BLaER1 (cell line): Measurements from ENCODE around the gene TNRC6B.
"Not testable (repeated sequence)": the region's sequence is repeated elsewhere in the genome, so short reads cannot be mapped to it uniquely, and the experiment has no call there.

ENCODE experiments used
- H3K27ac ChIP-seq: shearing (Covaris generic); formaldehyde crosslinking; 2 replicates; pipeline ENCODE4 v1.8.1; 2022
- H3K27me3 ChIP-seq: shearing (Covaris generic); formaldehyde crosslinking; 2 replicates; pipeline ENCODE4 v1.8.1; 2022
- H3K36me3 ChIP-seq: shearing (Covaris generic); formaldehyde crosslinking; 2 replicates; pipeline ENCODE4 v1.8.1; 2022
- H3K4me1 ChIP-seq: shearing (Covaris generic); formaldehyde crosslinking; 2 replicates; pipeline ENCODE4 v1.8.1; 2022
- H3K4me2 ChIP-seq: shearing (Covaris generic); formaldehyde crosslinking; 2 replicates; pipeline ENCODE4 v1.8.1; 2022
- H3K4me3 ChIP-seq: shearing (Covaris generic); formaldehyde crosslinking; 2 replicates; pipeline ENCODE4 v1.8.1; 2022
- H3K9ac ChIP-seq: shearing (Covaris generic); formaldehyde crosslinking; 2 replicates; pipeline ENCODE4 v1.8.1; 2022
- H3K9me3 ChIP-seq: shearing (Covaris generic); formaldehyde crosslinking; 2 replicates; pipeline ENCODE4 v1.8.1; 2022
- H4K20me1 ChIP-seq: shearing (Covaris generic); formaldehyde crosslinking; 2 replicates; pipeline ENCODE4 v1.8.1; 2022
- Cebpa-rat ChIP-seq: shearing (Covaris generic); IDR thresholded peaks from 2 replicates; pipeline ENCODE4 v1.8.1; 2022

TNRC6B gene, protein sequence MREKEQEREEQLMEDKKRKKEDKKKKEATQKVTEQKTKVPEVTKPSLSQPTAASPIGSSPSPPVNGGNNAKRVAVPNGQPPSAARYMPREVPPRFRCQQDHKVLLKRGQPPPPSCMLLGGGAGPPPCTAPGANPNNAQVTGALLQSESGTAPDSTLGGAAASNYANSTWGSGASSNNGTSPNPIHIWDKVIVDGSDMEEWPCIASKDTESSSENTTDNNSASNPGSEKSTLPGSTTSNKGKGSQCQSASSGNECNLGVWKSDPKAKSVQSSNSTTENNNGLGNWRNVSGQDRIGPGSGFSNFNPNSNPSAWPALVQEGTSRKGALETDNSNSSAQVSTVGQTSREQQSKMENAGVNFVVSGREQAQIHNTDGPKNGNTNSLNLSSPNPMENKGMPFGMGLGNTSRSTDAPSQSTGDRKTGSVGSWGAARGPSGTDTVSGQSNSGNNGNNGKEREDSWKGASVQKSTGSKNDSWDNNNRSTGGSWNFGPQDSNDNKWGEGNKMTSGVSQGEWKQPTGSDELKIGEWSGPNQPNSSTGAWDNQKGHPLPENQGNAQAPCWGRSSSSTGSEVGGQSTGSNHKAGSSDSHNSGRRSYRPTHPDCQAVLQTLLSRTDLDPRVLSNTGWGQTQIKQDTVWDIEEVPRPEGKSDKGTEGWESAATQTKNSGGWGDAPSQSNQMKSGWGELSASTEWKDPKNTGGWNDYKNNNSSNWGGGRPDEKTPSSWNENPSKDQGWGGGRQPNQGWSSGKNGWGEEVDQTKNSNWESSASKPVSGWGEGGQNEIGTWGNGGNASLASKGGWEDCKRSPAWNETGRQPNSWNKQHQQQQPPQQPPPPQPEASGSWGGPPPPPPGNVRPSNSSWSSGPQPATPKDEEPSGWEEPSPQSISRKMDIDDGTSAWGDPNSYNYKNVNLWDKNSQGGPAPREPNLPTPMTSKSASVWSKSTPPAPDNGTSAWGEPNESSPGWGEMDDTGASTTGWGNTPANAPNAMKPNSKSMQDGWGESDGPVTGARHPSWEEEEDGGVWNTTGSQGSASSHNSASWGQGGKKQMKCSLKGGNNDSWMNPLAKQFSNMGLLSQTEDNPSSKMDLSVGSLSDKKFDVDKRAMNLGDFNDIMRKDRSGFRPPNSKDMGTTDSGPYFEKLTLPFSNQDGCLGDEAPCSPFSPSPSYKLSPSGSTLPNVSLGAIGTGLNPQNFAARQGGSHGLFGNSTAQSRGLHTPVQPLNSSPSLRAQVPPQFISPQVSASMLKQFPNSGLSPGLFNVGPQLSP (N-terminal part only)

DNA sequence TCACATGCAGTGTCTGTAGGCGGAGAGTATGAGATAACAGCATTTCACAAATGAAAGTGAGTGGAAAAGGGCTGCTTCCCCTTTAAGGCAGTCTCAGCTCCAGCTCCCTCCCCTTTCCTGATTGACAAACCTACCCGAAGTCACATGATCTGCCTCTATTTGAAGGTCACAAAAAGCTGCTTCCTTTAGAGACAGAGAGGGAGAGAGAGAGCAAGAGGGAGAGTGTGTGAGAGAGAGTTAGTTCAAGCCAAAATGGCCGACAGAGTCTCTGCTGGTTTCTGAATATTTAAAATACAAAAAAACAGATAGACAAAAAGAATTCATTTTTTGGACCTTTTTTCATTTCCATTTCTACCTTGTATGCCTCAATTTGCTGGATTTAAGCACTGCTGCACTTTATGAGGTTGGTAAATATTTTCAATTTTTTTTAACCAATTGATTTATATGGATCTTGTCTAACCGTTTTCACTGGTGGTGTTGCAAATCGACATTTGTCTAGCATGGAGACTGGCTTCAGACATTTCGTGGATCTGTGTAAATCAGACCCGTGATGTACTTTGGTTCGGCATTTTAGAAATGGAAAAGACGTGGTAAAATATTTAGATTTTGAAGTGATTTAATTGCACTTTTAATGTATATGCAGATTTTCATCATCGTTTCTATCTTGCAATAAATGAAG is at the start of gene TNRC6B:
Gene TNRC6B (plus strand): TSS at position 188 of the 679 bp plus-strand sequence. CDS start 211 bp downstream, at position 399.
- Histone ChIP-seq H3K4me2 (peak within 1 kb of the TSS; percentile 84), H3K4me1 (peaks cover 53% of the 10 kb centered on the region), H3K9ac (peak within 1 kb of the TSS; percentile 88), H4K20me1 (peaks cover 37% of the 10 kb centered on the region), H3K27ac (peak within 1 kb of the TSS; percentile 88), H3K27me3 (no peaks in the 10 kb centered on the region), H3K36me3 (peaks cover 9% of the 10 kb centered on the region; the same call in 1 of the 2 replicates), H3K9me3 (no peaks in the 10 kb centered on the region), H3K4me3 (peak within 1 kb of the TSS; percentile 70)
- TF ChIP-seq Cebpa-rat = no peak

DNA sequence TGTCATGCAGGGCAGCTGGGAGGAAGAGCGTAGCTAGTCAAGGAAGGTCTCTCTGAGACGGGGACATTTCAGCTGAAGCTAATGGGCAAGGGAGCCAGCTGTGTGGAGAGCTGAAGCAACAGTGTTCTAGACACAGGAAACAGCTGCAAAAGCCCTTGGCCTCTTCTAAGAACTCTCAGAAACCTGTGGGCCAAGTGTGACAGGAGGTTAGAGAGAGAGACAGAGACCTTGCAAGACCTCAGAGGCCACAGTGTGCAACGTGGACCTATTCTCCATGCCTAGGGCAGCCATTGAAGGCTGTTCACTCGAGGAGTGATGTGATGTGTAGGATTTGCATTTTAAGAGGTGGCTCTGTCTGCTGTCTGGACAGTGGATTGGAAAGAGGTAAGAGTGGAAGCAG is 48.7 kb upstream of the TNRC6B start:
- H3K4me2 ChIP-seq = peak overlapping the region; percentile 18
- TF ChIP-seq Cebpa-rat = 0 out of 2 replicates have a peak, but pooled peaks have one; percentile 45
- H3K4me3 ChIP-seq = no peak overlapping the region

DNA sequence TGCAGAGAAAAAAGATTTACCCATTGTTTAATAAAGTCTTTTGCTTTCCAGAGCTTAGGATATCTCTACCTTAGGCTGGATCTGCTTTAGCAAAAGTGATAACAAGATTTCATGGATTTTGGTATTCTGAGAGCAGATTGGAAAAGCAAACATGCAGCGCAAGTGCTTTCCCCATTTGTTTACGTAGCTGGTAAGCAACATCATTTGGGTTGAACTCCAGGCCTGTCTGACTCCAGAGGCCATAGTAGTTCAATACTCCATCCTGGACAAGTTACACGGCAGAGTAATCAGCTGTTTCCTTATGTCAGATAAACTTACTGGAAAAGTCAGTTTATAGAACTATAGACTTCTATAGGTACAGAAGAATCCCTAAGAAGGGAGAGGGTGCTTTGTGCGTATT is 40.6 kb upstream of the TNRC6B start:
- Histone ChIP-seq H3K36me3 (peaks cover 69% of the 10 kb centered on the region), H3K27ac (no peak overlapping the region), H3K4me2 (no peak overlapping the region), H3K9ac (no peak overlapping the region), H4K20me1 (peaks cover 15% of the 10 kb centered on the region; the same call in 1 of the 2 replicates), H3K27me3 (no peaks in the 10 kb centered on the region), H3K4me3 (no peak overlapping the region), H3K4me1 (no peaks in the 10 kb centered on the region), H3K9me3 (no peaks in the 10 kb centered on the region)
- no peak for TF ChIP-seq Cebpa-rat

More for the DNA sequence above, 48.7 kb upstream of the TNRC6B start:
- Histone ChIP-seq H3K36me3 (peaks cover 53% of the 10 kb centered on the region), H3K9ac (no peak overlapping the region), H3K9me3 (no peaks in the 10 kb centered on the region), H3K4me1 (peaks cover 15% of the 10 kb centered on the region), H3K27ac (peak overlapping the region; percentile 47; the same call in 1 of the 2 replicates), H3K27me3 (no peaks in the 10 kb centered on the region), H4K20me1 (peaks cover 26% of the 10 kb centered on the region)

DNA sequence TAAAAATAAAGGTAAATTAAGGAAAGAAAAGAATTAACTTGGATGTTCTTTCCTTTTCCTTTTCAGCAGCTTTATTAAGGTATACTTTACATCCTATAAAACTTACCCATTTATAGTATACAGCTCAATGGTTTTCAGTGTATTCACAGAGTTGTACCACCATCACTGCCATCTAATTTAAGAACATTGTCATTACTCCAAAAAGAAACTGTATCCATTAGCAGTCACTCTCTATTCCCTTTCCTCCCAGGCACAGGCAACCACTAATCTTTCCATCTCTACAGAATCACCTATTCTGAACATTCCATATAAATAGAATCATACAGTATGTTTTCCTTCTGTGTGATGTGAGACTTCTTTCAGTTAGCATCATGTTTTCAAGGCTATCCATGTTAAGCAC is 38.9 kb upstream of the TNRC6B start:
- H3K4me3 ChIP-seq = no peak overlapping the region
- no peak overlapping the region for H3K9ac ChIP-seq
- H3K36me3 ChIP-seq = peaks cover 73% of the 10 kb centered on the region
- no peaks in the 10 kb centered on the region for H3K27me3 ChIP-seq
- no peaks in the 10 kb centered on the region for H3K4me1 ChIP-seq
- H4K20me1 ChIP-seq = peaks cover 15% of the 10 kb centered on the region; the same call in 1 of the 2 replicates
- H3K27ac ChIP-seq = no peak overlapping the region
- TF ChIP-seq Cebpa-rat = no peak
- H3K4me2 ChIP-seq = no peak overlapping the region
- H3K9me3 ChIP-seq = peaks cover 12% of the 10 kb centered on the region; the same call in 1 of the 2 replicates

DNA sequence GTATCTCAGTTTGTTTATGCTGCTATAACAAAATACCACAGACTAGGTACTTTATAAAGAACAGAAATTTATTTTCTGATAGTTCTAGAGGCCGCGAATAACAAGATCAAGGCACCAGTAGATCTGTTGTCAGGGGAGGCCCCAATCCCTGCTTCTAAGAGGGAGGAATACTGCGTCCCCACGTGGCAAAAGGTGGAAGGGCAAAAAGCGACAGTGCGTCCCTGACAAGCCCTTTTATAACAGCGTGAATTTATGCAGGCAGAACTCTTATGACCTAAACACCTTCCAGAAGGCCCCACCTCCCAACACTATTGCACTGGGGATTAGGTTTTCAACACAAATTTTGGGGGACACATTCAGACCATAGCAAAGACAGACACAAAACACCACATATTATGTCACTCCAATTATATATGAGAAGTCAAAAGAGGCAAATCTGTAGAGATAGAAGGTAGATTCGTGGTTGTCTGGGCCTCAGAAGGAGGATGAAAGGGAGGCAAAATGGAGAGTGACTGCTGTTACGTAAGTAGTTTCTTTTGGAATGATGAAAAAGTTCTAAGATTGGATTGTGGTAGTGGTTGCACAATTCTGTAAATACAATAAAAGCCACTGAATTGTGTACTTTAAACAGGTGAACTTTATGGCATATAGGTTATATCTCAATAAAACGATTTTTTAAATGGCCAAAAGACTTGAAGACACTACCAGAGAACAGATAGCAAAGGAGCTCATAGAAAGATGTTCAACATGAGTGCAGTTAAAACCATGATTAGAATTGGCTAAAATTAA is 30.1 kb upstream of the TNRC6B start:
- TF ChIP-seq Cebpa-rat = no peak
- Histone ChIP-seq H3K4me1 (no peaks in the 10 kb centered on the region), H3K27me3 (no peaks in the 10 kb centered on the region), H3K36me3 (peaks cover 44% of the 10 kb centered on the region), H3K27ac (no peak overlapping the region), H3K9ac (no peak overlapping the region), H3K9me3 (peaks cover 17% of the 10 kb centered on the region; the same call in 1 of the 2 replicates), H3K4me2 (no peak overlapping the region), H4K20me1 (no peaks in the 10 kb centered on the region), H3K4me3 (no peak overlapping the region)

DNA sequence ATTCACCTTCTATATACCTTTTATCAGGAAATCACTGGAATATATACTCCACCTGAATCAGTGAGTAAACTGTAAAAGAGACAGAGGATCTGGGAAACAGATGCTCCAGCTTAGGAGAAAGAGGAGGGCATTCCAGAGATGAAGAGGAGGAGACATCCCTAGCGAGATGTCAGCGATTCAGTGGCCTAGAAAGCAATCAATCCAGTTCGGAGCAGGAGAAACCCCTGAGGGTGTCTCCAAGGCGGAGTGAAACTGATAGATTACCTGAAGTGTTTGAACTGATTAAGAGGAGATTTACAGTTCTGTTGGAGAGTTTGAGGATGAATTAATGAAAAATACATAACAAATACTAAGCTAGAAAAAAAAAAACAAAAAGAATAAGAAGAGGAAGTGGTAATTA is 24.5 kb upstream of the TNRC6B start:
- Histone ChIP-seq H3K36me3 (peaks cover 35% of the 10 kb centered on the region), H3K27ac (no peak overlapping the region), H3K9me3 (no peaks in the 10 kb centered on the region), H3K27me3 (no peaks in the 10 kb centered on the region), H3K4me2 (no peak overlapping the region), H3K4me3 (no peak overlapping the region), H3K9ac (no peak overlapping the region), H4K20me1 (peaks cover 7% of the 10 kb centered on the region; the same call in 1 of the 2 replicates), H3K4me1 (peaks cover 8% of the 10 kb centered on the region; the same call in 1 of the 2 replicates)
- TF ChIP-seq Cebpa-rat = no peak

DNA sequence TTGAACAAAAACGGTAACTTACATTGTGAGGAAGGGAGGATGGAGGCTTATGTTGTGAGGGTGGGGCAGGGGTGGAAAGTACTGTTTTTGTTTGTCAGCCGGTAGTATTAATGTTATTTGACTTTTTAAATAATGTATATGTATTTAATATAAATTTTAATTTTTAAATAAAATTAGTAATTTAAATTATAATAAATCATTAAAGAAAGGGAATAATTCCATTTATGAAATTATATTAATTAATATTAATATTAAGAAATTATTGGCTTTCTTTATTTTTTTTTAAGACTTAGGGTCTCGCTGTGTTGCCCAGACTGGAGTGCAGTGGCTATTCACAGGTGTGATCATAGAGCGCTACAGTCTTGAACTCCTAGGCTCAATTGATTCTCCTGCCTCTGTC is 24.0 kb upstream of the TNRC6B start:
- Histone ChIP-seq H3K9ac (no peak overlapping the region), H3K36me3 (peaks cover 36% of the 10 kb centered on the region), H3K4me2 (no peak overlapping the region), H3K9me3 (no peaks in the 10 kb centered on the region), H3K27ac (no peak overlapping the region), H3K4me1 (peaks cover 8% of the 10 kb centered on the region; the same call in 1 of the 2 replicates), H3K4me3 (no peak overlapping the region), H4K20me1 (peaks cover 7% of the 10 kb centered on the region; the same call in 1 of the 2 replicates), H3K27me3 (no peaks in the 10 kb centered on the region)
- no peak for TF ChIP-seq Cebpa-rat

DNA sequence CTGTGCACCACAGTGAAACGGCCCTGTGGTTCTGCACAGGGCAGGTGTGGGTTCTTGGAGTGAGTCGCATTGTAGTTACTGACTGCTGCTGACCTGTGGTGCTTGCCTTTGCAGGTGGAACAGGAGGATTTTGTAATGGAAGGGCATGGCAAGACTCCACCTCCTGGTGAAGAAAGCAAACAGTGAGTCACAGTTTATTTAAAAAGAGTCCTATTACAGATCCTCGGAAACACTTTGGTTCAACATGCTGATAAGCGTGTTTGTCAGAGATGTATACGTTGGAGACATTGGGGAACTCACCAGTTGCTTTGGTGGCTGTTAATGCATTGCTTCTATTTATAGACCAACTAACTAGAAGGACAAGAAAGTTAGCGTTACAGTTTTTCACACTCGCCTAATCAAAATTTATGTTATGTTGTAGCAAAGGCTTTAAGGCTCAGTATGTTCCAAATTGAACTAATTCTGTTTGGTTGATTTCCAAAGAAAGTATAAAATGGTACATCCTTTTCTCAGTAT is 21.7 kb upstream of the TNRC6B start:
- H3K9ac ChIP-seq = no peak overlapping the region
- H3K9me3 ChIP-seq = no peaks in the 10 kb centered on the region
- no peak for TF ChIP-seq Cebpa-rat
- peaks cover 8% of the 10 kb centered on the region; the same call in 1 of the 2 replicates for H3K4me1 ChIP-seq
- no peak overlapping the region for H3K4me3 ChIP-seq
- H3K27ac ChIP-seq = no peak overlapping the region
- H3K27me3 ChIP-seq = no peaks in the 10 kb centered on the region
- peaks cover 35% of the 10 kb centered on the region for H3K36me3 ChIP-seq
- H3K4me2 ChIP-seq = no peak overlapping the region
- peaks cover 7% of the 10 kb centered on the region; the same call in 1 of the 2 replicates for H4K20me1 ChIP-seq

DNA sequence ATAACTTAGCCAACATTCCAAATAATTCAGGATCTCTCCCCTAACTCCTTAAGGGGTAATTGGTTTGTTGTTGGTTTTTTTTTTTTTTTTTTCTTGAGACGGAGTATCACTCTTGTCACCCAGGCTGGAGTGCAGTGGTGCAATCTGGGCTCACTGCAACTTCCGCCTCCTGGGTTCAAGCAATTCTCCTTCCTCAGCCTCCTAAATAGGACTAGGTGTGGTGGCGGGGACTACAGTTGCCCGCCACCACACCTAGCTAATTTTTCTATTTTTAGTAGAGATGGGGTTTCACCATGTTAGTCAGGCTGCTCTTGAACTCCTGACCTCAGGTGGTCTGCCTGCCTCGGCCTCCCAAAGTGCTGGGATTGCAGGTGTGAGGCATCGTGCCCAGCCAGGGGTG is 21.0 kb upstream of the TNRC6B start:
- peaks cover 35% of the 10 kb centered on the region for H3K36me3 ChIP-seq
- H3K4me2 ChIP-seq, H3K4me3 ChIP-seq, H3K27ac ChIP-seq, H3K4me1 ChIP-seq, H4K20me1 ChIP-seq, H3K9ac ChIP-seq, H3K27me3 ChIP-seq, H3K9me3 ChIP-seq: not testable (repeated sequence)
